Measurements from ENCODE around the gene PCDHA9. TPM values are rescaled to one million over a fixed set of nuclear protein-coding genes. Genes with fewer than 3 reads are reported as not detected.
"Not testable (repeated sequence)": the region's sequence is repeated elsewhere in the genome, so short reads cannot be mapped to it uniquely, and the experiment has no call there.

Gene PCDHA9
- total RNA-seq, 1 experiment from 2014 or later = not detected

DNA sequence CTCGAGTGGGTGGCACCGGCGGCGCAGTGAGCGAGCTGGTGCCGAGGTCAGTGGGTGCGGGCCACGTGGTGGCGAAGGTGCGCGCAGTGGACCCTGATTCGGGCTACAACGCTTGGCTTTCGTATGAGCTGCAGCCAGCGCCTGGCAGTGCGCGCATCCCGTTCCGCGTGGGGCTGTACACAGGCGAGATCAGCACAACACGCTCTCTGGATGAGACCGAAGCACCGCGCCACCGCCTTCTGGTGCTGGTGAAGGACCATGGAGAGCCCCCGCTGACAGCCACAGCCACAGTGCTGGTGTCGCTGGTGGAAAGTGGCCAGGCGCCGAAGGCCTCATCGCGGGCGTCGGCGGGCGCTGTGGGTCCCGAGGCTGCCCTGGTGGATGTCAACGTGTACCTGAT, 24.7 kb upstream of the PCDHA9 start:
- ChIA-PET POLR2A (no interaction called here), CTCF (no interaction called here)
- no peaks in the 10 kb centered on the region for H3K9me3 ChIP-seq
- no peaks in the 10 kb centered on the region for H3K4me1 ChIP-seq
- no peaks in the 10 kb centered on the region for H3K27me3 Mint-ChIP-seq (ENCODE audit: insufficient read depth, unreplicated experiment)
- no peak overlapping the region for H3K4me3 Mint-ChIP-seq (ENCODE audit: unreplicated experiment)
- BruUV-seq (replicated peaks) = no TSS peak
- H3K4me1 Mint-ChIP-seq (ENCODE audit: low read depth, unreplicated experiment) = no peaks in the 10 kb centered on the region
- no peaks in the 10 kb centered on the region for H3K27me3 ChIP-seq (replicated peaks; ENCODE audit: control insufficient read depth, insufficient read depth, low read length)
- H3K4me3 ChIP-seq (ENCODE audit: low read depth, low read length) = no peak overlapping the region
- no peak for TF ChIP-seq CTCF (IDR thresholded peaks at IDR 0.05; ENCODE audit: insufficient read depth in 1 of 2, low read depth in 1 of 2, low read length in 1 of 2, severe bottlenecking in 1 of 2, unreplicated experiment in 1 of 2)
- no peaks in the 10 kb centered on the region for H3K36me3 ChIP-seq (ENCODE audit: control insufficient read depth, insufficient read depth, low read length)
- no peaks in the 10 kb centered on the region for H3K36me3 Mint-ChIP-seq (ENCODE audit: insufficient read depth, unreplicated experiment)
- no peak for DNase-seq
- no peak overlapping the region for H3K27ac Mint-ChIP-seq (ENCODE audit: unreplicated experiment)
- H3K9me3 Mint-ChIP-seq (ENCODE audit: unreplicated experiment) = peaks cover 8% of the 10 kb centered on the region
- intact Hi-C loops (cut with micrococcal nuclease; ENCODE audit: unreplicated experiment) = no loop called here

GRCh38 chr5:140827704-140828361, 20.3 kb upstream of the PCDHA9 start, which contains the start of gene PCDHA6:
PCDHA6 (plus strand) TSS chr5:140827960; CDS start chr5:140828092, 132 bp downstream.
- Mint-ChIP-seq H3K4me3 (ENCODE audit: unreplicated experiment) (no peak within 1 kb of the TSS), H3K36me3 (ENCODE audit: insufficient read depth, unreplicated experiment) (no peaks in the 10 kb centered on the region), H3K27me3 (ENCODE audit: insufficient read depth, unreplicated experiment) (no peaks in the 10 kb centered on the region), H3K9me3 (ENCODE audit: unreplicated experiment) (peaks cover 8% of the 10 kb centered on the region), H3K27ac (ENCODE audit: unreplicated experiment) (no peak within 1 kb of the TSS), H3K4me1 (ENCODE audit: low read depth, unreplicated experiment) (no peaks in the 10 kb centered on the region)
- Histone ChIP-seq H3K9me3 (no peaks in the 10 kb centered on the region; the same call in none of the 2 replicates), H3K27me3 (replicated peaks; ENCODE audit: control insufficient read depth, insufficient read depth, low read length) (no peaks in the 10 kb centered on the region), H3K36me3 (ENCODE audit: control insufficient read depth, insufficient read depth, low read length) (no peaks in the 10 kb centered on the region), H3K4me3 (ENCODE audit: low read depth, low read length) (no peak within 1 kb of the TSS), H3K4me1 (no peaks in the 10 kb centered on the region)
- TF ChIP-seq CTCF (IDR thresholded peaks at IDR 0.05; ENCODE audit: insufficient read depth in 1 of 2, low read depth in 1 of 2, low read length in 1 of 2, severe bottlenecking in 1 of 2, unreplicated experiment in 1 of 2) = no peak
- no TSS peak for BruUV-seq (replicated peaks)
- ChIA-PET POLR2A (no interaction called here), CTCF (no interaction called here)
- no peak for DNase-seq
- intact Hi-C loops (cut with micrococcal nuclease; ENCODE audit: unreplicated experiment) = no loop called here

DNA sequence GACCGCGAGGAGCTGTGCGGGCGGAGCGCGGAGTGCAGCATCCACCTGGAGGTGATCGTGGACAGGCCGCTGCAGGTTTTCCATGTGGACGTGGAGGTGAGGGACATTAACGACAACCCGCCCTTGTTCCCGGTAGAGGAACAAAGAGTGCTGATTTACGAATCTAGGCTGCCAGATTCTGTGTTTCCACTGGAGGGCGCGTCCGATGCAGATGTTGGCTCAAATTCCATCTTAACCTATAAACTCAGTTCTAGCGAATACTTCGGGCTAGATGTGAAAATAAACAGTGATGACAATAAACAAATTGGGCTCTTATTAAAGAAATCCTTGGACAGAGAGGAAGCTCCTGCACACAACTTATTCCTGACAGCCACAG, 19.8 kb upstream of the PCDHA9 start:
- H3K27ac Mint-ChIP-seq (ENCODE audit: unreplicated experiment) = no peak overlapping the region
- intact Hi-C loops (cut with micrococcal nuclease; ENCODE audit: unreplicated experiment) = no loop called here
- H3K4me3 Mint-ChIP-seq (ENCODE audit: unreplicated experiment) = no peak overlapping the region
- POLR2A ChIA-PET = no interaction called here
- BruUV-seq (replicated peaks) = no TSS peak
- H3K36me3 Mint-ChIP-seq (ENCODE audit: insufficient read depth, unreplicated experiment) = no peaks in the 10 kb centered on the region
- H3K9me3 Mint-ChIP-seq (ENCODE audit: unreplicated experiment) = peaks cover 8% of the 10 kb centered on the region
- H3K27me3 Mint-ChIP-seq (ENCODE audit: insufficient read depth, unreplicated experiment) = no peaks in the 10 kb centered on the region
- no peaks in the 10 kb centered on the region; the same call in none of the 2 replicates for H3K9me3 ChIP-seq
- TF ChIP-seq CTCF (IDR thresholded peaks at IDR 0.05; ENCODE audit: insufficient read depth in 1 of 2, low read depth in 1 of 2, low read length in 1 of 2, severe bottlenecking in 1 of 2, unreplicated experiment in 1 of 2) = no peak
- H3K4me1 Mint-ChIP-seq (ENCODE audit: low read depth, unreplicated experiment) = no peaks in the 10 kb centered on the region
- no peak overlapping the region for H3K4me3 ChIP-seq (ENCODE audit: low read depth, low read length)
- CTCF ChIA-PET = no interaction called here
- DNase-seq = no peak
- H3K36me3 ChIP-seq (ENCODE audit: control insufficient read depth, insufficient read depth, low read length) = no peaks in the 10 kb centered on the region
- no peaks in the 10 kb centered on the region for H3K27me3 ChIP-seq (replicated peaks; ENCODE audit: control insufficient read depth, insufficient read depth, low read length)
- no peaks in the 10 kb centered on the region for H3K4me1 ChIP-seq

DNA sequence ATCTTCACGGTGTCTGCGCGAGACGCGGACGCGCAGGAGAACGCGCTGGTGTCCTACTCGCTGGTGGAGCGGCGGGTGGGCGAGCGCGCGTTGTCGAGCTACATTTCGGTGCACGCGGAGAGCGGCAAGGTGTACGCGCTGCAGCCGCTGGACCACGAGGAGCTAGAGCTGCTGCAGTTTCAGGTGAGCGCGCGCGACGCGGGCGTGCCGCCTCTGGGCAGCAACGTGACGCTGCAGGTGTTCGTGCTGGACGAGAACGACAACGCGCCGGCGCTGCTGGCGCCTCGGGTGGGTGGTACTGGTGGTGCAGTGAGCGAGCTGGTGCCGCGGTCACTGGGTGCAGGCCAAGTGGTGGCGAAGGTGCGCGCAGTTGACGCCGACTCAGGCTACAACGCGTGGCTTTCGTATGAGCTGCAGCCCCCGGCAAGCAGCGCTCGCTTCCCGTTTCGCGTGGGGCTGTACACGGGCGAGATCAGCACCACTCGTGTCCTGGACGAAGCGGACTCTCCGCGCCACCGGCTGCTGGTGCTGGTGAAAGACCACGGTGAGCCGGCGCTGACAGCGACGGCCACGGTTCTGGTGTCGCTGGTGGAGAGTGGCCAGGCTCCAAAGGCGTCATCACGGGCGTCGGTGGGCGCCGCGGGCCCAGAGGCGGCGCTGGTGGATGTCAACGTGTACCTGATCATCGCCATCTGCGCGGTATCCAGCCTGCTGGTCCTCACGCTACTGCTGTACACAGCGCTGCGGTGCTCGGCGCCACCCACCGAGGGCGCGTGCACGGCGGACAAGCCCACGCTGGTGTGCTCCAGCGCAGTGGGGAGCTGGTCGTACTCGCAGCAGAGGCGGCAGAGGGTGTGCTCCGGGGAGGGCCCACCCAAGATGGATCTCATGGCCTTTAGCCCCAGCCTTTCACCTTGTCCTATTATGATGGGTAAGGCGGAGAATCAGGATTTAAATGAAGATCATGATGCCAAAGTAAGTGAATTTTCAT, 18.4 kb upstream of the PCDHA9 start:
- H3K9me3 ChIP-seq; H3K4me3 ChIP-seq (ENCODE audit: low read depth, low read length); H3K27me3 Mint-ChIP-seq (ENCODE audit: insufficient read depth, unreplicated experiment); H3K27me3 ChIP-seq (replicated peaks; ENCODE audit: control insufficient read depth, insufficient read depth, low read length); DNase-seq; POLR2A ChIA-PET; H3K4me1 Mint-ChIP-seq (ENCODE audit: low read depth, unreplicated experiment); H3K9me3 Mint-ChIP-seq (ENCODE audit: unreplicated experiment); CTCF ChIA-PET; intact Hi-C loops (cut with micrococcal nuclease; ENCODE audit: unreplicated experiment); BruUV-seq (replicated peaks); H3K27ac Mint-ChIP-seq (ENCODE audit: unreplicated experiment); H3K4me1 ChIP-seq; H3K36me3 Mint-ChIP-seq (ENCODE audit: insufficient read depth, unreplicated experiment); H3K36me3 ChIP-seq (ENCODE audit: control insufficient read depth, insufficient read depth, low read length); H3K4me3 Mint-ChIP-seq (ENCODE audit: unreplicated experiment): not testable (repeated sequence)
